Measurements from ENCODE around the gene CADPS. TPM values are rescaled to one million over a fixed set of nuclear protein-coding genes. Genes with fewer than 3 reads are reported as not detected.

The CADPS gene
- polyA plus RNA-seq, 1 donor (not counting 4 experiments of a cell fraction or from before 2014, with no cell fraction given), result not detected

- no peak for DNase-seq (ENCODE audit: low read depth, low spot score)
- Histone ChIP-seq H2AFZ (ENCODE audit: control insufficient read depth, low read length) (no peak overlapping the region), H3K79me2 (ENCODE audit: control insufficient read depth, insufficient read depth, low read length) (no peaks in the 10 kb centered on the region), H3K4me3 (ENCODE audit: control insufficient read depth in 2 of 3, extremely low read depth in 1 of 3, insufficient read depth in 2 of 3, low read depth in 1 of 3, low read length in 3 of 3) (no peak overlapping the region), H3K4me2 (ENCODE audit: control insufficient read depth, extremely low read depth, insufficient read depth, low read depth, low read length) (no peak overlapping the region), H3K27me3 (ENCODE audit: control insufficient read depth, extremely low read depth, insufficient read depth, low read length) (peaks cover 70% of the 10 kb centered on the region), H3K27ac (ENCODE audit: control insufficient read depth, insufficient read depth, low read length) (no peak overlapping the region), H3K9me1 (ENCODE audit: control insufficient read depth, extremely low read depth, insufficient read depth, low read length) (no peaks in the 10 kb centered on the region), H3K4me1 (ENCODE audit: control insufficient read depth, extremely low read depth, insufficient read depth, low read length) (no peaks in the 10 kb centered on the region), H3K36me3 (ENCODE audit: control insufficient read depth in 2 of 2, extremely low read depth in 1 of 2, insufficient read depth in 2 of 2, low read length in 2 of 2) (no peaks in the 10 kb centered on the region), H3K9me3 (ENCODE audit: control insufficient read depth, low read depth, low read length) (no peaks in the 10 kb centered on the region), H4K20me1 (ENCODE audit: control insufficient read depth, extremely low read depth, insufficient read depth, low read length) (no peaks in the 10 kb centered on the region), H3K9ac (ENCODE audit: control insufficient read depth, extremely low read depth, insufficient read depth, low read length) (no peak overlapping the region)
- TF ChIP-seq EZH2 (IDR thresholded peaks at IDR 0.05; ENCODE audit: low read length) (peak; percentile 85), CTCF (optimal IDR thresholded peaks at IDR 0.05 in 1 of 3, IDR thresholded peaks at IDR 0.05 in 1 of 3, conservative IDR thresholded peaks at IDR 0.05 in 1 of 3; ENCODE audit: extremely low read depth in 1 of 3, insufficient read depth in 2 of 3, low read length in 3 of 3) (no peak)
- FAIRE-seq, result no peak
- dilution Hi-C loops (cut with MboI; ENCODE audit: extremely low pct_ligation_motif_present, low sequenced_read_pairs), result no loop called here
Measured at GRCh38 chr3:62379321-62379798, 495.9 kb downstream of the CADPS start.

GRCh38 chr3:62378921-62379320 lies 496.3 kb downstream of the CADPS start:
- H3K27ac ChIP-seq (ENCODE audit: control insufficient read depth, insufficient read depth, low read length), result no peak overlapping the region
- H3K27me3 ChIP-seq (ENCODE audit: control insufficient read depth, extremely low read depth, insufficient read depth, low read length), result peaks cover 74% of the 10 kb centered on the region
- no peaks in the 10 kb centered on the region for H3K9me1 ChIP-seq (ENCODE audit: control insufficient read depth, extremely low read depth, insufficient read depth, low read length)
- H3K4me2 ChIP-seq (ENCODE audit: control insufficient read depth, extremely low read depth, insufficient read depth, low read depth, low read length), result no peak overlapping the region
- no peaks in the 10 kb centered on the region for H4K20me1 ChIP-seq (ENCODE audit: control insufficient read depth, extremely low read depth, insufficient read depth, low read length)
- no peaks in the 10 kb centered on the region for H3K36me3 ChIP-seq (ENCODE audit: control insufficient read depth in 2 of 2, extremely low read depth in 1 of 2, insufficient read depth in 2 of 2, low read length in 2 of 2)
- no peaks in the 10 kb centered on the region for H3K4me1 ChIP-seq (ENCODE audit: control insufficient read depth, extremely low read depth, insufficient read depth, low read length)
- dilution Hi-C loops (cut with MboI; ENCODE audit: extremely low pct_ligation_motif_present, low sequenced_read_pairs), result no loop called here
- no peak overlapping the region for H3K9ac ChIP-seq (ENCODE audit: control insufficient read depth, extremely low read depth, insufficient read depth, low read length)
- FAIRE-seq (no peak), DNase-seq (ENCODE audit: low read depth, low spot score) (no peak)
- TF ChIP-seq EZH2 (IDR thresholded peaks at IDR 0.05; ENCODE audit: low read length) (no peak), CTCF (optimal IDR thresholded peaks at IDR 0.05 in 1 of 3, IDR thresholded peaks at IDR 0.05 in 1 of 3, conservative IDR thresholded peaks at IDR 0.05 in 1 of 3; ENCODE audit: extremely low read depth in 1 of 3, insufficient read depth in 2 of 3, low read length in 3 of 3) (no peak)
- no peaks in the 10 kb centered on the region for H3K9me3 ChIP-seq (ENCODE audit: control insufficient read depth, low read depth, low read length)
- H3K79me2 ChIP-seq (ENCODE audit: control insufficient read depth, insufficient read depth, low read length), result no peaks in the 10 kb centered on the region
- H2AFZ ChIP-seq (ENCODE audit: control insufficient read depth, low read length), result no peak overlapping the region
- H3K4me3 ChIP-seq (ENCODE audit: control insufficient read depth in 2 of 3, extremely low read depth in 1 of 3, insufficient read depth in 2 of 3, low read depth in 1 of 3, low read length in 3 of 3), result no peak overlapping the region
